ENCODE data around the gene CBLB.

Gene CBLB

GRCh38 chr3:105869861-105870755 is 1.3 kb upstream of the CBLB start:
- peak in 1 of 3 donors; percentile 30 for DNase-seq

- DNase-seq, result no peak
These were observed 670 bp upstream of the CBLB start for GRCh38 chr3:105869531-105869833.

- peak; percentile 50 to 68 (median 51) for DNase-seq
These were observed 426 bp downstream of the CBLB start for GRCh38 chr3:105868431-105868741.

DNA sequence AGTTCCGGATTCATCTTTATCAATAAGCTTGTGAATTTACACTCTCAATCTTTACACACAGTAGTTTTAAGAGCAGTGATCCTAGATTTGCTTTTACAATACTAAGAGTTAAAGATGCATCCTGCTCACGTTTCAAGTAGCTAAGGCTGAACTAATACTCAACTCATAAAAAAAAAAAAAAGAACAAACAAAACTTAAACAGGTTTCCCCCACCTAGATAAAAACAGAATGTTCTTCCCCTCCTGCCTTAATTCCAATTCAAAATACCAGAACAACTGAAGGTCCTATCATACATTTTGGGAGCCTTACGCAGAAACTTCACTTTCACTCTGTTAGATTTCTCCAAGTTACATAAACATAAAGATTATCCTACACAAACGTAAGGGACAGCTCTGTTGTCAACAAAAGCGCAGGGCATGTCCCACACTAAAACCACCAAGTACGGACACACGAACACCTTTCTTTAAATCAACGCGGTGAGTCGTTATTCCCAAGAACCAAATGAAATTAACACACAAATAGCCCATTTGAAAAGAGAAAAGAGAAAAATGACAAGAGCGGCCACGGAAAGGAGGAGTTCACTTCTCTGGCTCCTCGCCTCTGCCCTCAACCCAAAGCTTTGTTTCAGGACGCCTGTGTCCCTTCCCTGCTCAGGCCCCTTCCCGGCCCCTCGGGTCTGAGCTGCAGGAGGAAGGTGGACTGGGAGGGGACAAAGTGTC is 941 bp downstream of the CBLB start:
- peak in 1 of 3 donors; percentile 19 for DNase-seq

GRCh38 chr3:105866656-105867653 is 1.9 kb downstream of the CBLB start:
- peak in 2 of 3 donors; percentile 15 to 30 for DNase-seq

DNA sequence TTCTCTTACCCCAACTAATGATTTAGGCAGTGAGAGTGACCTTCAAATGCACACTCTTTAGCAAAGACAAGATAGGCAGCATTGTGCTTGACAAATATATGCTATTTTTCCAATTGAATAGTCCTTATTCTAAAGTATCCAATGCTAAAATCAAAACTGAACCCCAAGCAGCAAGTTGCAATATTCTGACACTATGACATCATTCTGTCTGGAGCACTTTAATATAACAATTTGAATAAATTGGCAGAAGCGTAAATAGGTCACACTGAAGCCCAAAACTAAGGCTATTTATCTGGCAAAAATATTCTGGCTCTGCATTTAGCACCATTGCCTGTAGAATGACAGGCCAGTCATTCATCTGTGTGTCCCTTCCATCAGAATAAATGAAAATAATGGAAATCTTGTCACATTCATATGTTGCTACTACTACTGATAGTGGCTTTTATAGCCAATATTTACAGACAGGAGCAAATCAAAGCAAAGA is 2.9 kb downstream of the CBLB start:
- DNase-seq, result peak in 1 of 3 donors; percentile 31

DNA sequence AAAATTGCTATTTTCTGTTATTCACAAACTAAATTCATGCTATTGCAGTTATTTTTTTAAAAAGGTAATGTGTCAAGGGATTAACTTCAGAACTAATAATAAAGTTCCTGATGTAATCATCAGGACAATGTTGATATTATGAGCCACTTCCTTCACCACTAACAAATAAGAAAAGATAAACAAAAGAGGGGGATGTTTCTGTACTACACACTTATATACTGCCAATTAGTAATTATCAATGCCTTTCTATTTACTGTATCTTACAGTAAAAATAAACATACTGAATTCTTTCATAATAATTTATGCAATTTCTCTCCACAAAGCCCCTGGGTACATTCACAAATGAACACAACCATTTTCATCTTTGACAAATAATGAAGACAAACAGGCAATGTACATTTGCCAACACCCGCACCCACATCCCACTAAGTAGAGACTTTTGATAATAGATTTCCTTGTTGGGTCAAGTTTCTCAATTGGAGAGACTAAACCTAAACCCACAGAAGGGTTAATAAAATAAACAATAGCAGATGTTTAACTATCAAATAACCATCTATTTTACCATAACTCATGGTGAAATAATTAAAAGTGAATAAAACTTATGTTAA is 3.7 kb downstream of the CBLB start:
- DNase-seq, result no peak

GRCh38 chr3:105864212-105864611 is 4.6 kb downstream of the CBLB start:
- DNase-seq, result no peak

GRCh38 chr3:105863608-105864007 is 5.2 kb downstream of the CBLB start:
- DNase-seq, result no peak

DNA sequence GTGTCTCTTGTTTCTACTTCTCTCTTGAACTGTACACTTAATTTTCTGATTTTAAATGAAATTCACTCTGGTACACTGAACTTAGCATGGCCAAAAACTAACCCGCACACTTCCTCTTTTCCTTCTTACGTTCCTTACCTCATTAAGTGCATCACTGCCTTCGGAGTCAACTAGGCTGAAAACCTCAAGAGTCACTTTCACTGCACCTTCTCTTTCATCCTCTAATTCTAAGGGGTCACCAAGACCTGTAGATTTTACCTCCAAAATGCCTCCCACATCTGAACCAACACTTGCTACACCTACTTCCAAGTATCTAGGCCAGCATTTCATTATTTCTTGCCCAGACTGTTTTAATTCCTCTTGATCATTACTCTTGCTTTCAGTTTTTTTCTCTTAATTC is 6.6 kb downstream of the CBLB start:
- peak; percentile 49 to 62 (median 59) for DNase-seq

- no peak for DNase-seq
These were observed 8.2 kb downstream of the CBLB start for GRCh38 chr3:105860641-105861040.

DNA sequence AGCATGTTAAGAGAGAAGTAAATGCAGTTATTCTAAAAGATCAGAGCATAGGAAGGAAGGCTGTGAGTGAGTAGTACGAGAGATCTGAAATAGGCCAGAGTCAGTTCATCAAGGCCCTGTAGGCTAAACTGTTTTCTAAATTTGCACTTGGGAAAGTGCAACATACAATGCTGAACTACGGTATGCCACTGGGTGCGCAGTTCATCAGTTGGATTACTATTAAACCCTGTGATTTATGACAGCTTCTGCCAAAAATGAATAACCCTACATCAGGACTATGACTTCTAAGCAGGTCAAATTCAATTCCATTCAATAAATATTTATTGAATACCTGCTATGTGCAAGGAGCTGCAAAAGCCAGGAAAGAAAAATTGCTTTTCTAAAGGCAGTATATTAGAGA is 10.8 kb downstream of the CBLB start:
- no peak for DNase-seq

DNA sequence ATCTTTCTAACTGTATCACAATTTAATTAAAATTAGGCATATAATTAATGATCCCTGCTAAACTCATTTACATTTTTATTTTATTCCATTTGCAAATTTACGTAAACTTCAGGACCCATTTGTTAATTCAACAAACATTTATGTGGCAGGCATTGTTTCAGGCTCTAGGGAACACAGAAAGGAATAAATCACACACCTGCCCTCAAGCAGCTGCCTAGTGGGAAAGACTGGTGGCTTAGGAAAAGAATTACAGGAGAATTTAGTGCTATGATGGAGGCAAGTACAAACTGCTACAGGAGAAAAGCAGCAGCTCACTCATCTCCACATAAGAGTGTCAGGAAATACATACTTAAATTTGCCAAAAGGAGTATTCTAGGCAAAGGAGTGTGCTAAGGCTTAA is 11.2 kb downstream of the CBLB start:
- DNase-seq, result no peak

DNA sequence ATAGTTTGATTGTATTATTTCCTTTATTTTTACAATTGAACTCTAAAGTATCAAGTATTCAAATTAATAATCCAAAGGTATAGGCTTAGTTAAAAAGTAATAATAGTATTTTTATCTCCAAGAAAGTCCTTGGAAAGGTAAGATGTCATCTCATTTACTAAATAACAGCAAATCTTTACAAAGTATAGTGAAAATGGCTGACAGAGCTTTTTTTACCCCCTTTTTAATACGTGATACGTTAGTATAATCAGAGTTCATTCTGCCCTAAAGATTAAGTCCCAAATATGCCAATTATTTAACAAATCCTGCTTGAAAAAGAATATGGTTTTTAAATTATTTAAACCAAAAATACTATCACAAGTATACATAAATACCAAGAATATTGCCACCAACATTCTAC is 12.2 kb downstream of the CBLB start:
- DNase-seq, result no peak

GRCh38 chr3:105853801-105854432 is 14.9 kb downstream of the CBLB start:
- DNase-seq, result no peak

DNA sequence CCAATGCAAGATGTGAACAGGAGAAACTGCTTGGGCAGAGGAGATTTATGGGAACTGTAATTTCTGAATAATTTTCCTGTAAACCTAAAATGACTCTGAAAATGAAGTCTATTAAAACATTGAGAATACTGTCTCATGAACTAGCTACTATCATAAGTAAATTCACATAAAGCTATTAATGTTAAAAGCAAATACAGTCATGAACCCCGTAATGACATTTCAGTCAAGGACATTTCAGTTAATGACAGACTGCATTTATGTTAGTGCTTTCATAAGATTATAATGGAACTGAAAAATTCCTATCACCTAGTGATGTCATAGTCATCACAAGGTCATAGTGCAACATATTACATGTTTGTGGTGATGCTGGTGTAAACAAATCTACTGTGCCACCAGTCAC is 17.2 kb downstream of the CBLB start:
- no peak for DNase-seq

DNA sequence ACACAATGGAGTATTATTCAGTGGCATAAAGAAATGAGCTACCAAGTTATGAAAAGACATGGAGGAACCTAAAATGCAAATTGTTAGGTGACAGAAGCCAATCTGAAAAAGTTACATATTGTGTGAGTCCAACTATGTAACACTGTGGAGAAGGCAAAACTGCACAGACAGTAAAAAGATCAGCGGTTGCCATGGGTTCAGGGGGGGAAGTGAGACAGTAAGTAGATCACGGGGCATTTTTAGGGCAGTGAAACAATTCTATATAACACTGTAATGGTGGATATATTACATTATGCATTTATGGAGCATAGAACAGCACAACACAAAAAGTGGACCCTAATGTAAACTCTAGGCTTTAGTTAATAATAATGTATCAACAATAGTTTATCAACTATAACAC is 17.6 kb downstream of the CBLB start:
- no peak for DNase-seq

DNA sequence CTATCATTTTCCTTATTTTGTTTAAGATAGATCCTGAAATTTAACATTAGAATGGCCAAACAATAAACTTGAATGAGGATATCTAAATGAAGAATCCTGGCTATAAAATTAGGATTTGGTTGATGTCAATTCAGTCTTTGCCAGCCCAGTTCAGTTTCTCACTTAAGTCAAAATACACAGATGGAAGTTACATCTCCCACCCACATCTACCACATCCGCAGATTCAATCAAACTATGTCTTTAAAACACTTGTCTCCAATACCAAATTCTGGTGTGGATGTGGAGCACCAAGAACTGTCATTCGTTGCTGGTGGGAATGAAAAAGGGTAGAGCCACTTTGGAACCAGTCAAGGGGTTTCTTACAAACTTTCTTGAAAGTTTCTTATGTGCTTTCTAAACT is 18.2 kb downstream of the CBLB start:
- no peak for DNase-seq

- no peak for DNase-seq
These were observed 20.0 kb downstream of the CBLB start for GRCh38 chr3:105848821-105849220.

DNA sequence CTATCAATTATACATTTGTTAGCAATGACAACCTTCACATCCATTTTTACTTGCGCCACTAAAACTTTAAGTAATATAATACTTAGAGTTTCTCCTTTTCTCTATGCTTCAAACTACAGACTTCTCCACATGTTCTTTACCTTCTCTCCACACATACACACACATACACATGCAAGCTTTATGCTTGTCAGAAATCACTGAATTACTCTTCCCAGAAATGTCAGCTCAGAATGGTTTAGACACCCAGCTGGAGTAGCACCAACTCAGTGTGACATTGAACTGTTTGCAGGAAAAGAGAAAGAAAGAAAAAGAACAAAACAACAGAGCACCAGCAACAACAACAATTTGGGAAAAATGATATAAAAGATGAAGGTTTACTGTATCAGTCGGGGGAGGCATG is 20.9 kb downstream of the CBLB start:
- no peak for DNase-seq

DNA sequence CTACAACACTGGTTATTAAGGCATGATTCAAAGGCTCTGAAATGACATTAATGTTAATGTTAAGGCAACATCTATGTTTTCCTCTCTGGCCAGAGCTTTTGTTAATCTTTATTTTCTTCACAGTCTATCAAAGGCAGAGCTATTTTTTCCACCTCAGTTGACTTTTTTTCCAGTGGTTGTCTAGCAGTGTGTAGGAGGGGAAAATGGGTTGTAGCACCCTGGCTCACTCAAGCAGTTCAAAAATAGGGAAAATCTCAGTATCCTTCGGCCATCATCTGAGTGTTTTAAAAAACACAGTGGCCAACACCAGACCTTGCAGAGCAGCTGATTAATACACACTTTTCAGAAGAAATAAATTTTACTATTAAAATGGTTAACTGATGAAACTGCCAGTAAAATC is 21.4 kb downstream of the CBLB start:
- DNase-seq, result no peak

DNA sequence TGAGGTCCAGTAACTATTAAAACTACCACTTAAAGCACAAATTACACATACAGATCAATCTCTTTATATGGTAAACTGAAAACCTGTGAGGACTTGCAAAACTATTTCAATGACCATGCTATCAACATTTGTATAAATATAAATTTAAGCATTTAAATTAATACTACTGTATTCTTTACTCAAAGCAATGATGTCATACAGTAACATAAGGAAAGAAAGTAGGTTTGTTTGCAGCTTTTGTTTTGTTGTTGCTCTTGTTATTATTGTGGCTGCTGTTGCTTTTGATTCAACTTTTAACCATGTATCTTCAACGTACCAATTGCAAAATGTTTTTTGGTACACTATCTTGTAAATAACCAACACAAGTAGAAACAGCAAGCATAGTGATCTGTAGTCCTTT is 22.0 kb downstream of the CBLB start:
- DNase-seq, result no peak

All from suppressor macrophage treated with lipopolysaccharide for 1 hour (primary cell).